Nephron (organoid): Measurements from ENCODE around the gene EEF1E1.

Experiments used
- H3K27ac Mint-ChIP-seq, 3 experiments: 2 replicates each; pipeline ENCODE4 v1.8.0; 2020; ENCODE audit warnings: mixed read lengths in 3 of 3, mild to moderate bottlenecking in 2 of 3, moderate library complexity in 1 of 3
- H3K27me3 Mint-ChIP-seq: 2 replicates; pipeline ENCODE4 v1.8.0; 2021; ENCODE audit warnings: low read depth, mild to moderate bottlenecking, moderate library complexity, mixed read lengths
- H3K36me3 Mint-ChIP-seq: 2 replicates; pipeline ENCODE4 v1.8.0; 2020; ENCODE audit warnings: low read depth, mixed read lengths
- H3K4me1 Mint-ChIP-seq: 2 replicates; pipeline ENCODE4 v1.8.0; 2020; ENCODE audit warnings: mixed read lengths
- H3K4me3 Mint-ChIP-seq, 3 experiments: 2 replicates each; pipeline ENCODE4 v1.8.0; 2020; ENCODE audit warnings: mild to moderate bottlenecking in 3 of 3, mixed read lengths in 3 of 3, moderate library complexity in 2 of 3
- H3K9me3 Mint-ChIP-seq: 2 replicates; pipeline ENCODE4 v1.8.0; 2020; ENCODE audit warnings: mixed read lengths
- CTCF ChIP-seq, 3 experiments: fragments of 200-600 bp; sonication (generic); IDR thresholded peaks; one replicate each; pipeline ENCODE4 v1.5.0; 2021; ENCODE audit warnings: antibody characterized with exemption in 3 of 3; ENCODE audit not compliant: unreplicated experiment in 3 of 3

Gene EEF1E1

GRCh38 chr6:8086755-8087306 is 15.5 kb downstream of the EEF1E1 start:
- Mint-ChIP-seq H3K4me3 (no peak overlapping the region), H3K36me3 (peaks cover 63% of the 10 kb centered on the region), H3K4me1 (peaks cover 13% of the 10 kb centered on the region), H3K9me3 (peaks cover 16% of the 10 kb centered on the region), H3K27me3 (no peaks in the 10 kb centered on the region), H3K27ac (peak overlapping the region in 1 of 3 experiments; percentile 12)
- no peak for TF ChIP-seq CTCF (IDR thresholded peaks at IDR 0.05; ENCODE audit: unreplicated experiment in 3 of 3)

- H3K27me3 Mint-ChIP-seq: no peaks in the 10 kb centered on the region
- no peak overlapping the region for H3K4me3 Mint-ChIP-seq
- TF ChIP-seq CTCF (IDR thresholded peaks at IDR 0.05; ENCODE audit: unreplicated experiment in 3 of 3): no peak
- peaks cover 47% of the 10 kb centered on the region for H3K36me3 Mint-ChIP-seq
- peaks cover 11% of the 10 kb centered on the region for H3K9me3 Mint-ChIP-seq
- peaks cover 17% of the 10 kb centered on the region for H3K4me1 Mint-ChIP-seq
- H3K27ac Mint-ChIP-seq: peak overlapping the region in 1 of 3 experiments; percentile 40
Measured at GRCh38 chr6:8085053-8085511, 17.3 kb downstream of the EEF1E1 start.

DNA sequence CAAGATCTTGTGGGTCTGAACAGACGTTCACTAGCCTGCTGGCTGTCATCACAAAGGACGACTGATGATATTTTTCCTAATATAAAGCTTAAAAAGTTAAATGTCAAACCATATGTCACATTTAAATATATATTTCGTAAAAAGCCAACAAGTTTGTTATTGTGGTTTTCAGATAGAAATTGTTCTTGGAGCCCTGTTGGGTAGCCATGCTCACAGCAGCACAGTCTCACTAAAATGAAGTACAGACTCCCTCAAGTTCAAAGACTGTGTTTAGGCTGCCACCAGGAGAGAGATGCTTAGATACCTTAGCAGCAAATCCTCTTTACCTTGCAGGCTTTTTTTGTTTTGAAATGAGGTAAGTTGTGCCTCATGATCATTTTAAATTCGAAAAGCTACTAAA is 17.8 kb downstream of the EEF1E1 start:
- H3K27me3 Mint-ChIP-seq: no peaks in the 10 kb centered on the region
- peaks cover 21% of the 10 kb centered on the region for H3K4me1 Mint-ChIP-seq
- H3K36me3 Mint-ChIP-seq: peaks cover 45% of the 10 kb centered on the region
- TF ChIP-seq CTCF (IDR thresholded peaks at IDR 0.05; ENCODE audit: unreplicated experiment in 3 of 3): no peak
- peaks cover 11% of the 10 kb centered on the region for H3K9me3 Mint-ChIP-seq
- peak overlapping the region in 1 of 3 experiments; percentile 91 for H3K27ac Mint-ChIP-seq
- H3K4me3 Mint-ChIP-seq: no peak overlapping the region

GRCh38 chr6:8082954-8083858 is 19.1 kb downstream of the EEF1E1 start:
- H3K36me3 Mint-ChIP-seq: peaks cover 34% of the 10 kb centered on the region
- H3K27ac Mint-ChIP-seq: peak overlapping the region; percentile 79 to 91 (median 80)
- TF ChIP-seq CTCF (IDR thresholded peaks at IDR 0.05; ENCODE audit: unreplicated experiment in 3 of 3): no peak
- no peaks in the 10 kb centered on the region for H3K27me3 Mint-ChIP-seq
- H3K4me3 Mint-ChIP-seq: no peak overlapping the region
- peaks cover 25% of the 10 kb centered on the region for H3K4me1 Mint-ChIP-seq
- H3K9me3 Mint-ChIP-seq: peaks cover 3% of the 10 kb centered on the region

DNA sequence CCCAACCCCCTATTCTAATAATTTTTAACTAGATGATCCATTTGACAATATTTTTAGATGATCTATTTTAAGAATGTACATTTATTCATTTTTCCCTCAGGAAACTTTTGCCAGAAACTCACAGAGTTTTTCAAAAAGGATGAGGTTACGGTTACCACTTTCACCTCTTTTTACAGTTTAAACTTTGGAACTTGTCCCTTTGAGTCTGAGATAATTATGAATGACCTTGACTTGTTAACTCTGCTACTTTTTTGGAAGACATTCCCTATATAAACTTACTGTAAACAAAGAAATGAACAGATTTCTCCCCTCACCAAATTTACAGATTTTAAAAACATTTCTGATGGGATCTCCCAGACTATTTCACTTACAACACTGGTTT is 19.8 kb downstream of the EEF1E1 start:
- no peak overlapping the region for H3K4me3 Mint-ChIP-seq
- peaks cover 28% of the 10 kb centered on the region for H3K4me1 Mint-ChIP-seq
- peaks cover 3% of the 10 kb centered on the region for H3K27me3 Mint-ChIP-seq
- peak overlapping the region; percentile 79 to 91 (median 80) for H3K27ac Mint-ChIP-seq
- H3K36me3 Mint-ChIP-seq: peaks cover 33% of the 10 kb centered on the region
- no peak for TF ChIP-seq CTCF (IDR thresholded peaks at IDR 0.05; ENCODE audit: unreplicated experiment in 3 of 3)
- H3K9me3 Mint-ChIP-seq: peaks cover 3% of the 10 kb centered on the region
